ENCODE results near the gene ZHX3.

- TF ChIP-seq CTCF (IDR thresholded peaks at IDR 0.05 in 8 of 11, conservative IDR thresholded peaks at IDR 0.05 in 3 of 11) (no peak), POLR2AphosphoS5 (IDR thresholded peaks at IDR 0.05) (no peak), POLR2A (IDR thresholded peaks at IDR 0.05) (no peak)
Measured at GRCh38 chr20:41352106-41352505, 34.6 kb upstream of the ZHX3 start.

Data from spleen (tissue), 7 donors.